K562 (cell line): ENCODE results near the gene BCL3.

Experiments
- MAFK ChIP-seq: IDR thresholded peaks from 2 replicates; pipeline ENCODE4 v1.6.1; 2011; ENCODE audit warnings: low read length, improper control_type of control experiment
- SIN3A ChIP-seq, 2 experiments: fragments of 150-350 bp in 1 of 2; IDR thresholded peaks; 2 replicates each; pipeline ENCODE4 v1.6.1; 2011 to 2016; ENCODE audit warnings: borderline replicate concordance in 2 of 2, low read depth in 2 of 2, low read length in 2 of 2, mild to moderate bottlenecking in 2 of 2, moderate library complexity in 2 of 2; ENCODE audit not compliant: control insufficient read depth in 1 of 2
- SMAD1 ChIP-seq: fragments of 150-350 bp; IDR thresholded peaks from 2 replicates; pipeline ENCODE4 v1.6.1; 2014; ENCODE audit warnings: low read length, low read depth; ENCODE audit not compliant: partially characterized antibody
- ZNF232 ChIP-seq: sonication (generic); formaldehyde crosslinking; IDR thresholded peaks from 2 replicates; pipeline ENCODE4 v1.8.0; 2022; ENCODE audit warnings: mild to moderate bottlenecking, missing genetic modification reagents
- ZNF324 ChIP-seq: fragments of 250-450 bp; sonication (Bioruptor Pico); IDR thresholded peaks from 2 replicates; pipeline ENCODE4 v1.4.0; 2020; ENCODE audit warnings: mild to moderate bottlenecking
- ZNF696 ChIP-seq: fragments of 250-450 bp; sonication (Bioruptor Pico); conservative IDR thresholded peaks from 2 replicates; pipeline ENCODE4 v1.4.0; 2020; ENCODE audit warnings: mild to moderate bottlenecking, moderate library complexity
- ZSCAN29 ChIP-seq: fragments of 450-650 bp; IDR thresholded peaks from 2 replicates; pipeline ENCODE4 v1.6.1; 2017
- TF ChIP-seq, protein P1 (sequence below), 2 experiments: fragments of 450-650 bp; formaldehyde crosslinking in 1 of 2; IDR thresholded peaks; 2 replicates each; pipeline versions ENCODE4 v1.4.0 to v1.6.1; 2014 to 2020; ENCODE audit warnings: mild to moderate bottlenecking in 2 of 2, borderline replicate concordance in 1 of 2, low read depth in 1 of 2
- TF ChIP-seq, protein P2 (sequence below): sonication (generic); formaldehyde crosslinking; IDR thresholded peaks from 2 replicates; pipeline ENCODE4 v1.9.0; 2022; ENCODE audit warnings: mild to moderate bottlenecking, missing genetic modification reagents

DNA sequence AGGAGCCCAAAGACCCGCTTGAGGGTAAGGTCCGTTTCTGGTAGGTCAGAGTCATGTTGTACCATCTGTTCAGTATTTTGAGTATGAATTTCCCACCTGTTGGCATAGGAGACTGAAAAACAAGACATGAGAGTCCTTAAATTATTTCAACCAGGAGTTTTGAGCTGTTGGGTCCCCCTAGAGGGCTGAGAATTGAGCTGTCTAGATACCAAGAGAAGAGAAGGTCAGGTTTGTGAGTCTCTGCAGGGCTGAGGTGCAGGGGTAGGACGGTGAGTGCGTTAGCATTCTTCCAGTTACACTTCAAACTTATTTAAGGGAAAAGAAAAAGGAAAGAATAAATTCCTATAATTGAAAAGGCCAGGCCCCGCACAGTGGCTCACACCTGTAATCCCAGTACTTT is 34.2 kb downstream of the BCL3 start:
- TF ChIP-seq, protein P1, sequence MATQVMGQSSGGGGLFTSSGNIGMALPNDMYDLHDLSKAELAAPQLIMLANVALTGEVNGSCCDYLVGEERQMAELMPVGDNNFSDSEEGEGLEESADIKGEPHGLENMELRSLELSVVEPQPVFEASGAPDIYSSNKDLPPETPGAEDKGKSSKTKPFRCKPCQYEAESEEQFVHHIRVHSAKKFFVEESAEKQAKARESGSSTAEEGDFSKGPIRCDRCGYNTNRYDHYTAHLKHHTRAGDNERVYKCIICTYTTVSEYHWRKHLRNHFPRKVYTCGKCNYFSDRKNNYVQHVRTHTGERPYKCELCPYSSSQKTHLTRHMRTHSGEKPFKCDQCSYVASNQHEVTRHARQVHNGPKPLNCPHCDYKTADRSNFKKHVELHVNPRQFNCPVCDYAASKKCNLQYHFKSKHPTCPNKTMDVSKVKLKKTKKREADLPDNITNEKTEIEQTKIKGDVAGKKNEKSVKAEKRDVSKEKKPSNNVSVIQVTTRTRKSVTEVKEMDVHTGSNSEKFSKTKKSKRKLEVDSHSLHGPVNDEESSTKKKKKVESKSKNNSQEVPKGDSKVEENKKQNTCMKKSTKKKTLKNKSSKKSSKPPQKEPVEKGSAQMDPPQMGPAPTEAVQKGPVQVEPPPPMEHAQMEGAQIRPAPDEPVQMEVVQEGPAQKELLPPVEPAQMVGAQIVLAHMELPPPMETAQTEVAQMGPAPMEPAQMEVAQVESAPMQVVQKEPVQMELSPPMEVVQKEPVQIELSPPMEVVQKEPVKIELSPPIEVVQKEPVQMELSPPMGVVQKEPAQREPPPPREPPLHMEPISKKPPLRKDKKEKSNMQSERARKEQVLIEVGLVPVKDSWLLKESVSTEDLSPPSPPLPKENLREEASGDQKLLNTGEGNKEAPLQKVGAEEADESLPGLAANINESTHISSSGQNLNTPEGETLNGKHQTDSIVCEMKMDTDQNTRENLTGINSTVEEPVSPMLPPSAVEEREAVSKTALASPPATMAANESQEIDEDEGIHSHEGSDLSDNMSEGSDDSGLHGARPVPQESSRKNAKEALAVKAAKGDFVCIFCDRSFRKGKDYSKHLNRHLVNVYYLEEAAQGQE (IDR thresholded peaks at IDR 0.05; ENCODE audit: borderline replicate concordance): no peak
- TF ChIP-seq, protein P1 (CRISPR knock-in tag; IDR thresholded peaks at IDR 0.05; ENCODE audit: low read depth): no peak
- TF ChIP-seq MAFK (no peak), ZSCAN29 (no peak), ZNF696 (CRISPR knock-in tag) (no peak), SIN3A (IDR thresholded peaks at IDR 0.05; ENCODE audit: borderline replicate concordance in 2 of 2, control insufficient read depth in 1 of 2, low read depth in 2 of 2, low read length in 2 of 2) (no peak), SMAD1 (no peak), ZNF232 (no peak), ZNF324 (CRISPR knock-in tag) (no peak)
- TF ChIP-seq, protein P2, sequence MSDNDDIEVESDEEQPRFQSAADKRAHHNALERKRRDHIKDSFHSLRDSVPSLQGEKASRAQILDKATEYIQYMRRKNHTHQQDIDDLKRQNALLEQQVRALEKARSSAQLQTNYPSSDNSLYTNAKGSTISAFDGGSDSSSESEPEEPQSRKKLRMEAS (CRISPR knock-in tag): no peak
